ENCODE results near the gene LMCD1.

LMCD1 gene

DNA sequence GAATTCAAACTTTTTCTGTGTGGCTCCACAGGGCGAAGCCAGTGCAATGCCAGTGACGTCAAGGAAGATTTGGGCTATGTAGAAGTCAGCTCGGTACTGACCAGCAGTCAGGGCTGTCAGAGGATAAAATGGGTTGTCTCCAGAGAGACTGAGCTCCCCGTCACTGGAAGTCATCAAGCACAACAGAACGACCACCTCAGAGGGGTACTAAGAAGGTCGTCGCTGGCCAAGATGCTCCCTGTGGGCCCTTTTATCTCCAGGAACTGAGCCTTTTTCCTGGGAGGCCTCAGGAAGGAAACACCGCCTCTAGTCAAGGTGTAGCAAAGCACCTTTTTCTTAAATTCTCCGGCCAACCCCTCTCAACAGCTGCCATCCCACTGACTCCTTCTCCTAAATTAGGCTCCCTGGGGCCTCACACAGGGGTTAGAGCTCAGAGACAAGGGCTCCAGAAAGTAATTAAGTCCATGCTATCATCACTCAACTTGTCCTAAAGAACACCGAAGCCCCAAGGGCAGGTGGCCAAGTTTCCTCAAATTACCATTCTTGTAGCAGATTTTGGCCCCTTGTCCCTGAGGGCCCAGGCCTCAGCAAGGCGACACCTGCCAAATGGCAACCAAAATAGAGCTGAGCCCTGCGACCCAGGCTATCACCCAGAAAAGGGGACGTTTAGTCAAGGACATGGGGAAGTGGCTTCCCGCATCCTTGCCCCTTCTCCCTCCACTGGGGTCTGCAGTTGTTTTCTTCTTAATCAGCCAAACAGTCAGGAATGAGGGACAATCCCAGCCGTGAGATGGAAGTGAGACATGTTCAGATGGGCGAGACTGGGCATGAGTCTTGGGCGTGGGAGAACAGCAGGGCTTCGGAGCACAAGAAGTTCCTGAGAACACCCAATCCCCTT lies 94.9 kb downstream of the LMCD1 start:
- DNase-seq, result no peak

- no peak for DNase-seq
Observed at GRCh38 chr3:8597219-8597853, 95.7 kb downstream of the LMCD1 start.

DNA sequence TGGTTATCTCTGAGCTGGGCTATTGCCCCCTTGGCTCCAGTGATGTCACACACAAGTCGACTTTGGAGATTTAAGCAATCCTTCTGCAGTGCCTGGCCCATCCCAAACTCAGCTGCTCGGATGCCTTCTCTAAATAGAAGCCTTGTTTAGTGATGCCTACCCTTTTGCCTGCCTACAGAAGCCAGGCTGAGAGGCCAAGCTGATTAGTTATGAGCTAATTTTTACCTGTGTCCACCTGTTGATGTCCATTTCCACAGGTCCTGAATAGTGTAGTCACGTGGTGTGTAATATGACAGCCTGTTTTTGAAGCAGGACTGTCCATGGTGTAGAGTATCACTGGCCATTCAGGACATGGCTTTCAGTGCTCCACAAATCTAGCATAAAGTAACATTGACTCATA lies 97.5 kb downstream of the LMCD1 start:
- DNase-seq, result no peak

DNA sequence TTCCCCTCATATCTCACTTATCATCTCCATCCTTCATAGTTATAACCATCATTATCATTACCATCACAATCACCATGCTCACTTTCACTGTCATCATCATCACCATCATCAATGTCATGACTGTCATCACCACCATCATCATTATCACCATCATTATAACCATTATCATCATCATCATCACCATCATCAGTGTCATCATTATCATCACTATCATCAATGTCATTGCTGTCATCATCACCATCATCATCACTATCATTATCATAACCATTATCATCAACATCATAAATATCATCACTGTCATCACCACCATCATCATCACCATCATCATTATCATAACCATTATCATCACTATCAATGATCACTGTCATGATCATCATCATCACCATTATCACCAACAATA lies 98.8 kb downstream of the LMCD1 start:
- no peak for DNase-seq

- no peak for DNase-seq
Observed at GRCh38 chr3:8603115-8603710, 101.6 kb downstream of the LMCD1 start.

DNA sequence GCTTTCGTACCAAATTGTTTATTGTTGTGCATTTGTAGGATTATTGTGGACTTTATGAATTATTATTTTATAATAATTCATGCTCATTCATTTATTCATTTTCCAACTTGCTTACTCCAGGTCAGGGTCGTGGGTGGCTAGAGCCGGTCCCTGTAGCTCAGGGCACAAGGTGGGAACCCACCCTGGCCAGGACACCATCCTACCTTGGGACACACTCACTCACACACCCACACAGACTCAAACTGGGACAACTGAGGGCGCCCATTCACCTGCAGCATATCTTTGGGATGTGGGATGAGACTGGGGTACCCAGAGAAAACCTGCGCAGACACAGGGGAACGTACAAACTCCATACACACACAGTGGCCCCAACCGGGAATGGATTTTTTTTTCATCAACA lies 102.4 kb downstream of the LMCD1 start:
- no peak for DNase-seq

DNA sequence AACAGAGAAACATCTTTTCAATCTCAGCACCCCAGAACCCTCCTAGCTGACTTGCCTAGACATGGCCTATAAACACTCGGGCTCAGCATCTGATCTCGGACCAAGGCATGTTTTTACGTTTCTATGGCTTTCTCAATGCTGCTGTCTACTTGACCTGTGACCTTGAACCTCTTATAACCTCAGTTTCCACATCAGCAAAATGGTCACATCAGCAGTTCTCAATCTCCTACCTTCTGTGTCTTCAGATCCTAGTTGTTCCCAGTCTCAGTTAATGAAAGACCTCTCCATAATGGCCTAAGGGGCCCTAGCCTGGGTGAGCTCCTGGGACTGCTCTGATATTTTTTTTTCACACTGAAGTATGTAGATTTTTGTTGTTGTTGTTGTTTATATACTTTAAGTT lies 103.4 kb downstream of the LMCD1 start:
- no peak for DNase-seq

DNA sequence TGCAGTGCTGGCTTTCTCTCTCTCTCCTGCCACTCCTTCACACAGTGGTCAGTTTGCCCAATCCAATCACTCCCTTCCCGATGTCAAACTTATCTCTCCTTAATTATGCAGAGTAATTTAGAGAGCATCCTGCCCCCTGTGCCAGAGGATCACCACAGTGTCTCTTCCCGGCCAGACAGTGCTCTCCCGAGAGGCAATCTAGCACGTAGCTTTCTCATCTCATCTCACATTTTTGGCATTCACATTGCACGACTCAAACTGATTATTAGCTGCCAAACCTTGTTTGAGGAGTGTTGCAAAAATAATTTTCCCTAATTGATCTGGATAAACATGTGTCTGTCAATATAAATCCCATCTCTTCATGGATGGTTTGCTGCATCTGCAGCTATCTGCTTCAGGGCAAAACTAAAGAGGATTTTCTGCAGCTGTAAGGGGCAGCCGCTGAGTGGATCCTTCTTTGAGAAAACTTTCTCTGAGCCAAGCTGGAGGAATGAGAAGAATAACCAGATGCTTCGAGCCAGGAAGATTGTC lies 105.1 kb downstream of the LMCD1 start:
- no peak for DNase-seq

DNA sequence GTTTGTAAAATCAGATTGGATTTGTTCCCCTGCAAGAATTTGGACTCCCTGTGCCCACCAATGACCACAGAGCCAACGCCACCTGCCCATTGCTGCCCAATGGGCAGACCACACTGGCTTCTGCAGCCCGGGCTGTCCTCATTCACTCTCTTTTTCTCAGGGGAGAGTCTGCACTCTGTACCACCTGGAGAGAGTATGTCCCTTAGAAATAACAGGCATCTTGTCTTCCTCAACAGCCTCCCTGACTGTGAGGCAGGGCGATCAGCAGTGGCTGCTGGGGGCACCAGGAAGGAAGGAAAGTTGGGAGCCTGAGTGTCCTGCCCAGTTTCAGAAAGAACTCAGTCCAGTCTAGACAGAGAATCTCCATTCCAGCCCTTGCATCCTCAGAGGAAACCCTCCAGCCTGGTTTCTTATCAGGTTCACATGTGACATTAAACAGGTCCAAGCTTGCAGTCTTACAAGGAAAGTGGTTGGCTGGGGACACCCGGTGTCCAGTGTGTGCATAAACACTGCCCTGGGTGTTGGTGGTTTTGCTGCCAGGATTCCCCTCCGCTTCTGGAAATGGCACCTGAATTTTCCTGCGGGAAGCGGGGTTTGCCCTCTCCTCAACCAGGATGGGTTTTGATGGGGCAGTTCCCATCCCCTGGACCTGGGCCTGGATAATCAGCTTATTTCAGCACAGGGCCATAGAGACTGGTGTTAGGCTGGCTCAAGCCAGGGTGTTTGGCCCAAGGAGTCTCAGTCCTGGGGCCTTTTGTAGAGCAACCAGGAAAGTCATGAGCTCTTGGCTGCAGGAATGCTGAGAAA lies 105.8 kb downstream of the LMCD1 start:
- DNase-seq, result no peak

DNA sequence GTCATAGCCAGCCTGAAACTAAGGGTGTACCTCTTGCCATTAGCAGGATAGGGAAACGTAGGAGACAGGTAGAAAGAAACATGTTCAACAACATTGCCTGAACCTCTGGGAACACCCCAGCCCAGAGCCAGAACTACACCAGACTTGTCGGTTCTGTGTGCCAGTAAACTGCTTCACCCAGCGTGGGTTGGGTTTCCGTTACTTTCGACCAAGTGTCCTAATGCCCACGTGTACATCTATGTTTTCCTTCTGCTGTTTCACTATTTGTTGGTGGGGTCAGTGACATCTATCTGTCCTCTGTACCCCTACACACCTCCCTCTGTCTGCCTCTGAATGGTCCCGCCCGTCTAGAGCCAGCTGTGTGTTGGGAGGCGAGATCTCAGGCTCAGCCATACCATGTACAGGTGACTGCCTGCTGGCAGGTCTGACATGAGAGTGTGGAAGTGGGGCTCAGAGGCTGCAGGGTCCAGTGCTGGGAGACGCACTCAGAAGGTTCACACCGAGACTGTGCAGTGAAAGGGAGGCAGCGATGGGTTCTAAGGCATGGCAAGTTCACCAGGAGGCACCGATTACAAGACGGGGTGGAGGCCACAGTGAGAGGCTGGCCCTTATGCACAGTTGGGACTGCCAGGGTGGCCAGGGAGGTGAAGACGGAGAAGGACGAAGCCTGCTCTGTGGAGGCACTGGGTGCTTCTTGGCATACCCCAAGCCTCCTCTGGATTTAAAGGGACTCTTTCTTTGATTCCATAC lies 106.6 kb downstream of the LMCD1 start:
- no peak for DNase-seq

- no peak for DNase-seq
Observed at GRCh38 chr3:8608791-8609467, 107.3 kb downstream of the LMCD1 start.

DNA sequence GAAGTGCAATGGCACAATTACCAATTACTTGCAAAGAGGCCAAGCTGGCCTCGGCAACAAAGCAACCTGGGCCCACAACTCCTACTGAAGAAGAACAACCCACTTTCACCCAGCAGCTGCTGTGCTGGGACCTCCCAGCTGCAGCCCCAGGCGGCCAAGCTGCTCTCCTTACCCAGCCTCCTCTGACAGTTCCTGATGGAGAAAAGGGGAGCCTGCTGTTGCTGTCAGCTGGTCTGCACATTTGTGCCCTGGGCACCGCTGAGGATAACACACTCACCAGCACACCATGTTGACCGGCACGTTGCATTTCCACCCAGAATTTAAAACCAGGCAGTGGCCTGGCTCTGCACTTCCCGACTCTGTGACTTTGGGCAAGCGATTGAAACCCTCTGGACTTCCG lies 109.3 kb downstream of the LMCD1 start:
- no peak for DNase-seq

DNA sequence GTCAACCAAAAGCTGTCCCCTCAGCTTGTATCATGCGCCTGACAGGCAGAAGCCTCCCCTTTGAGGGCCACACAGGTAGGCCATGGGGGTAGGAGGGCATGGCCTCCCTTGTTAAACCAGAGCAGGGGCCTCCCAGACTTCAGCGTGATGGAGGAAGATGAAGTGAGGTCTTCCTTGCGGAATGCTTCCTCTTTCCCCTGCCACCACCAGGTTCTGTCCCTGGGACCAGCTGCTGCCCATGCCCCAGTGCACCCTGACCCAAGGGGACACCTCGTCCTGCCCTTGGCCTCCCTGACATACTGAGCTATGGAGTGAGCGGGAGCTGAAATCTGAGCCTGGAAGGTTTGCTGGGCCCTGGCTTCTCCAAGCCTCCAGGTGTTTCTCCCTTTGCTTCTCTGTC lies 116.3 kb downstream of the LMCD1 start:
- DNase-seq, result no peak

DNA sequence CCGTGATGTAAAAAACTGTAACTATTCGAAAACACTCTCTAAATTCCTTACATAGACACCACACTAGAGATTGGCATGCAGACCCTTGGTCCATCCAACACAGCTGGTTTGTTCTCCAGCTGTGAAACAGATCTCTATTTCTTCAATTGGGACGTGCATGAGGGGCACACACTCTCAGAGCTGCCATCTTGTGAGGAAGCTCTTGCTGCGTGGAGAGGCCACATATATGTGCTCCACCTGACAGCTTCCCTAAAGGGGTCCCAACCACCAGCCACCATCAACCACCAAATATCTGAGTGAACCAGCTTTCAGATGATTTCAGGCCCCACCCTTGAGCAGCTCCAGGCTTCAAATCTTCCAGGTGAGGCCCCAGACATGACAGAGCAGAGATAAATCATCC lies 117.3 kb downstream of the LMCD1 start:
- no peak for DNase-seq

DNA sequence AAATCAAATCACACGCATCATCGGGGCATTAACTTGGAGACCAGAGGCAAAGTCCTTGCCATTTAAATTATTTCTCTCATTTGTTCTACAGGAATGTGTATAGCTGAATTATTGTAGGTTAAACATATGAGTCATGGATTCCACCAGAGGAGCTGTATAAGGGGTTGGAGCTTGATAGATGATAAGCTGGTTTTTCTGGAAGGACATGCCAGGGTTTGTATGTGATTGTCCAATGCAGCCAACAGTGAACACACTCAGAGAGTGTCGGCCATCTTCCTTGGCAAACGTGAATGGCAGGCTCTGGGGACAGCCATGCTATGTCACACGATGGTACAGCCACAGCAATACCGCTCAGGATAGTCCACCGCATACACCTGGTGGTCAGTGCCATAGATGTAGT lies 117.9 kb downstream of the LMCD1 start:
- no peak for DNase-seq

GRCh38 chr3:8621141-8621540 lies 119.5 kb downstream of the LMCD1 start:
- no peak for DNase-seq

GRCh38 chr3:8621872-8622271 lies 120.2 kb downstream of the LMCD1 start:
- no peak for DNase-seq

GRCh38 chr3:8622873-8623691 lies 121.5 kb downstream of the LMCD1 start:
- DNase-seq, result peak; percentile 34

- no peak for DNase-seq
Observed at GRCh38 chr3:8623741-8624140, 122.1 kb downstream of the LMCD1 start.
